SK-N-MC (cell line): ENCODE data around the gene FGFR4.

ENCODE experiments used
- EZH2 ChIP-seq: fragments of 200-600 bp; sonication (generic); IDR thresholded peaks from one replicate; pipeline ENCODE4 v1.6.1; 2017; ENCODE audit warnings: antibody characterized with exemption
- FOXP2 ChIP-seq: optimal IDR thresholded peaks from 2 replicates; pipeline ENCODE3; 2011; ENCODE audit warnings: mild to moderate bottlenecking, moderate library complexity; ENCODE audit not compliant: insufficient read depth; ENCODE audit errors: extremely low read length, control extremely low read depth
- POLR2AphosphoS5 ChIP-seq: IDR thresholded peaks from 2 replicates; pipeline ENCODE4 v1.6.1; 2012; ENCODE audit warnings: mild to moderate bottlenecking, low read depth, low read length, borderline replicate concordance

DNA sequence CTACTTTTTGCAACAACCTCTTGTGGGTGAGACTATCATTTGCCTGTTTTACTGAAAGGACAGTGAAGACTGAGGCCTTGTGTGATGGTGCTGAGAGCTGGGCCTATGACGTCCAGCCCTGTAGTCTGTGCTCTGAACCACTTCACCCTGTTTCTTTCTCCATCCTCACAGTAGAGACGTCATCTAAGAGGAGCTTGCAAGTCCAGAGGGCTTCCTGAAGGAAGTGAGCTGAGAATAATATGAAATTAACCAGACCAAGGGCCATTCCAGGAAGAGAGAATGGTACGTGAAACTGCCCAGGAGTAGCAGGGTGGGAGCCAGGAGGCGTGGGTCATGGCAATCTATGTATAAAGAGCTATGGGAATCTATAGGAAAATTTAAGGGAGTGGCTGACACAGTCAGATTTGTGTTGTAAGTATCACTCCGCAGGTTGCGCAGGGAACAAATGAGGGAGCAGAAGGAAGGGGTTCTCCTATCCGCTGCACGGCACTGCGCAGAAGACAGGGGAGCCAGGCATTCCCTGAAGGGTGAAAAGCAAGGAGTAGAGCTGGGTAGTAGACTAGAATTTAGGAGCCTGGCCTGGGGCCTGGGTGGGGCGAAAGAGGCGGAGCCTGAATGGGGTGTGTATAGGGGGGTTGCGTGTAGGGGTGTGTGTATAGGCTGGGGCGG is 596 bp upstream of the FGFR4 start:
- TF ChIP-seq EZH2 (no peak), POLR2AphosphoS5 (no peak), FOXP2 (no peak)
